Aorta (tissue), 5 donors: ENCODE measurements around the gene MICALL1. TPM values are rescaled to one million over a fixed set of nuclear protein-coding genes. Genes with fewer than 3 reads are reported as not detected.

Source experiments
- ATAC-seq: fragments of 200-7000 bp; cut with Tn5 transposase; one replicate; pipeline ENCODE4 v1.9.1; 2022; ENCODE audit warnings: moderate library complexity; ENCODE audit not compliant: low FRiP score
- DNase-seq, 2 donors: peaks; one replicate each; pipeline ENCODE4 v3.0.0-alpha.2; 2020
- H3K27ac ChIP-seq, 2 donors: one replicate each; pipeline ENCODE4 v1.5.1; 2013; ENCODE audit warnings: low read length in 2 of 2, mild to moderate bottlenecking in 2 of 2, moderate library complexity in 2 of 2, control low read depth in 1 of 2, inconsistent platforms in 1 of 2, low read depth in 1 of 2
- H3K27me3 ChIP-seq, 2 donors: one replicate each; pipeline ENCODE4 v1.6.1; 2013; ENCODE audit warnings: control low read depth in 1 of 2, low read length in 1 of 2, mild to moderate bottlenecking in 1 of 2, moderate library complexity in 1 of 2; ENCODE audit not compliant: insufficient read depth in 2 of 2, control insufficient read depth in 1 of 2
- H3K36me3 ChIP-seq, 2 donors: one replicate each; pipeline ENCODE4 v1.6.1; 2013; ENCODE audit warnings: control low read depth in 1 of 2, low read length in 1 of 2, mild to moderate bottlenecking in 1 of 2; ENCODE audit not compliant: insufficient read depth in 2 of 2, control insufficient read depth in 1 of 2
- H3K4me1 ChIP-seq, 2 donors: one replicate each; pipeline ENCODE4 v1.6.1; 2013; ENCODE audit warnings: low read length in 2 of 2, control low read depth in 1 of 2, mild to moderate bottlenecking in 1 of 2, moderate library complexity in 1 of 2; ENCODE audit not compliant: insufficient read depth in 2 of 2, control insufficient read depth in 1 of 2
- H3K4me3 ChIP-seq, 2 donors: one replicate each; pipeline ENCODE4 v1.5.1; 2013; ENCODE audit warnings: low read length in 2 of 2, control low read depth in 1 of 2, mild to moderate bottlenecking in 1 of 2
- H3K9me3 ChIP-seq: one replicate; pipeline ENCODE4 v1.6.1; 2013; ENCODE audit warnings: mild to moderate bottlenecking, low read length; ENCODE audit not compliant: control insufficient read depth
- WGBS, 2 donors: extraction: QIAGEN DNeasy Blood & Tissue Kit; methylation state at CpG; one replicate each; pipeline ENCODE4 v1.1.7; 2013; 5-methylcytosine and 5-hydroxymethylcytosine counted together
- intact Hi-C, 2 donors: fragments of 100-400 bp; cut with DNase I; formaldehyde crosslinking; loops; one replicate each; pipeline versions ENCODE4 v1.14.2 to v1.15.0; 2022
- long read RNA-seq, 2 donors: library from polyadenylated mRNA; unstranded; transcript quantifications; one replicate each; pipeline ENCODE4 v2.0.0, GENCODE V29; 2020 to 2021
- polyA plus RNA-seq, 2 donors: library from polyadenylated mRNA; stranded (reverse); fragments of 200-250 nt; gene quantifications; one replicate each; pipeline ENCODE4 v1.2.3, GENCODE V29; 2013
- total RNA-seq, 2 donors: library from RNA; stranded (reverse); fragmentation: NEBNext Ultra II Directional; extraction: Animal tissue kit (Norgen Biotek cat#: 25700); gene quantifications; one replicate each; pipeline ENCODE4 v1.2.1, GENCODE V29; 2021
- donor health status: healthy with polysubstance abuse.
- donor health status: Bipolar disorder and iron deficiency.
- donor health status: DM: no; HTN: no; CAD: no.
- donor health status: DM: no; HTN: no; CAD: no.
- donor health status: DM: yes; HTN: yes; CAD: no.

The MICALL1 gene
- total RNA-seq (10 to 100 TPM; 24.2 to 39.3 TPM), polyA plus RNA-seq (10 to 100 TPM in 1 of 2 donors, 1 to 10 TPM in 1; 7.0 to 12.8 TPM)
- long read RNA-seq, donor 1, full-length matches to known transcripts: 1 of 47 reads
- long read RNA-seq, donor 1, partial matches to known transcripts: 35 of 47 reads
- long read RNA-seq, donor 1, other reads (novel, unspliced or antisense): 11 of 47 reads
- long read RNA-seq, donor 2, full-length matches to known transcripts: 1 of 13 reads
- long read RNA-seq, donor 2, partial matches to known transcripts: 6 of 13 reads
- long read RNA-seq, donor 2, other reads (novel, unspliced or antisense): 6 of 13 reads

- Histone ChIP-seq H3K27me3 (no peaks in the 10 kb centered on the region), H3K4me1 (no peaks in the 10 kb centered on the region), H3K36me3 (no peaks in the 10 kb centered on the region), H3K9me3 (no peaks in the 10 kb centered on the region), H3K27ac (peak within 1 kb of the TSS in 1 of 2 donors; percentile 46), H3K4me3 (peak within 1 kb of the TSS; percentile 67 to 85)
- intact Hi-C loops: no loop called here
- DNase-seq (peak; percentile 73 to 90), ATAC-seq (peak; percentile 81)
- 5 to 9% methylated on average over 47 to 90 of the region's 90 CpGs for WGBS, 2 donors
Observed at GRCh38 chr22:37905534-37906363, at the start of gene MICALL1. Gene MICALL1 (plus strand): TSS chr22:37906297. CDS start chr22:37906423, 126 bp downstream.

GRCh38 chr22:37860796-37861421 lies 45.2 kb upstream of the MICALL1 start:
- Histone ChIP-seq H3K4me1 (no peaks in the 10 kb centered on the region), H3K27ac (no peak overlapping the region), H3K27me3 (no peaks in the 10 kb centered on the region), H3K4me3 (no peak overlapping the region), H3K36me3 (peaks cover 7 to 12% of the 10 kb centered on the region in 2 donors), H3K9me3 (no peaks in the 10 kb centered on the region)
- no peak for ATAC-seq
- 54 to 59% methylated on average over 7 of the region's 7 CpGs for WGBS, 2 donors
- intact Hi-C loops: no loop called here
- DNase-seq: no peak

- Histone ChIP-seq H3K4me3 (no peak overlapping the region), H3K27ac (no peak overlapping the region), H3K4me1 (no peaks in the 10 kb centered on the region), H3K36me3 (peaks cover 7 to 12% of the 10 kb centered on the region in 2 donors), H3K27me3 (no peaks in the 10 kb centered on the region), H3K9me3 (no peaks in the 10 kb centered on the region)
- no peak for DNase-seq
- intact Hi-C loops: loop anchor here (2.0 kb wide), 2 partner anchors 44 to 46 kb away; no protein-coding TSS in a partner anchor
- 81 to 82% methylated on average over 7 of the region's 7 CpGs for WGBS, 2 donors
- ATAC-seq: no peak
Observed at GRCh38 chr22:37862570-37863325, 43.3 kb upstream of the MICALL1 start.

- no peak overlapping the region for H3K27ac ChIP-seq
- peaks cover 10 to 15% of the 10 kb centered on the region in 2 donors for H3K36me3 ChIP-seq
- H3K4me1 ChIP-seq: no peaks in the 10 kb centered on the region
- WGBS, 2 donors: 75 to 80% methylated on average over 6 of the region's 6 CpGs
- DNase-seq (no peak), ATAC-seq (no peak)
- no peak overlapping the region for H3K4me3 ChIP-seq
- no peaks in the 10 kb centered on the region for H3K27me3 ChIP-seq
- H3K9me3 ChIP-seq: no peaks in the 10 kb centered on the region
- intact Hi-C loops: no loop called here
Observed at GRCh38 chr22:37865510-37865909, 40.6 kb upstream of the MICALL1 start.

DNA sequence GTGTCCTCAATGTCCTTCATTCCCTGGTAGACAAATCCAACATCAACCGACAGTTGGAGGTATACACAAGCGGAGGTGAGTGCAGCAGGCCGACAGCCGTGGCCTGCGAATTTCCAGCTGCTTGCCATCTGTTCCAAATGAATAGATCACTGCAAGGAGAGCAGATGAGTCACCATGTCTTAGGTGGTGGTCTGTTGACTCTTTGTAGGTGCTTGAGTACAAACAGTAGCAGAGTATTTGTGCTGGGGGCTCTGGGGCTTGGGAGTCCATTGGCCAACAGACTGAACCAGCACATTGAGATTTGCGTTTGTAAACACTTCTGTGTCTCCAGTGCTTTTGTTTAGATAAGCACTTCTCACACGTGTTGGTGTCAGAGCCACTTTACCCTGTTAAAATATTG lies 35.8 kb upstream of the MICALL1 start:
- H3K9me3 ChIP-seq: no peaks in the 10 kb centered on the region
- DNase-seq: no peak
- peaks cover 10% of the 10 kb centered on the region in 2 donors for H3K36me3 ChIP-seq

GRCh38 chr22:37880668-37881440 lies 25.2 kb upstream of the MICALL1 start:
- intact Hi-C loops: loop anchor here in 1 of 2 donors (5.0 kb wide), 1 partner anchor 51 kb away; no protein-coding TSS in a partner anchor
- Histone ChIP-seq H3K36me3 (peaks cover 2 to 15% of the 10 kb centered on the region in 2 donors), H3K27me3 (no peaks in the 10 kb centered on the region), H3K9me3 (no peaks in the 10 kb centered on the region), H3K27ac (no peak overlapping the region), H3K4me1 (peaks cover 0 to 2% of the 10 kb centered on the region in 2 donors), H3K4me3 (no peak overlapping the region)
- DNase-seq (no peak), ATAC-seq (no peak)
- WGBS, 2 donors: 64 to 71% methylated on average over 6 of the region's 6 CpGs

More for the DNA sequence above, 35.8 kb upstream of the MICALL1 start:
- ATAC-seq: no peak
- no peaks in the 10 kb centered on the region for H3K4me1 ChIP-seq
- H3K4me3 ChIP-seq: no peak overlapping the region
- intact Hi-C loops: no loop called here
- H3K27me3 ChIP-seq: no peaks in the 10 kb centered on the region
- 75 to 77% methylated on average over 7 of the region's 7 CpGs for WGBS, 2 donors
- H3K27ac ChIP-seq: no peak overlapping the region

- DNase-seq (no peak), ATAC-seq (peak; percentile 81)
- Histone ChIP-seq H3K27ac (peak overlapping the region in 1 of 2 donors; percentile 57), H3K9me3 (no peaks in the 10 kb centered on the region), H3K4me3 (no peak overlapping the region), H3K4me1 (peaks cover 0 to 2% of the 10 kb centered on the region in 2 donors), H3K27me3 (no peaks in the 10 kb centered on the region), H3K36me3 (peaks cover 0 to 3% of the 10 kb centered on the region in 2 donors)
- WGBS, 2 donors: 7 to 9% methylated on average over 6 of the region's 6 CpGs
- intact Hi-C loops: loop anchor here in 1 of 2 donors (5.0 kb wide), 1 partner anchor 48 kb away; no protein-coding TSS in a partner anchor
Observed at GRCh38 chr22:37884420-37884819, 21.7 kb upstream of the MICALL1 start.
